HG02943 (cell line): ENCODE data around the gene EIF4H.
A peak's percentile ranks its signal among the peaks of the same experiment; 100 is the strongest.
"Not testable (repeated sequence)": the region's sequence is repeated elsewhere in the genome, so short reads cannot be mapped to it uniquely, and the experiment has no call there.

ENCODE experiments used
- ATAC-seq: cut with Tn5 transposase; IDR thresholded peaks from one replicate; pipeline ENCODE4 v1.9.1; 2021; ENCODE audit warnings: mild to moderate bottlenecking, low read depth, moderate library complexity; ENCODE audit not compliant: unreplicated experiment

Gene EIF4H

GRCh38 chr7:74173866-74174605 lies at the start of gene EIF4H:
EIF4H (plus strand) TSS chr7:74174356; CDS start chr7:74174384, 28 bp downstream.
- ATAC-seq = peak; percentile 70

- ATAC-seq = no peak
Measured at GRCh38 chr7:74126220-74126880, 47.8 kb upstream of the EIF4H start.

GRCh38 chr7:74129887-74130286 lies 44.3 kb upstream of the EIF4H start:
- ATAC-seq = no peak

- ATAC-seq = no peak
Measured at GRCh38 chr7:74130518-74130917, 43.6 kb upstream of the EIF4H start.

GRCh38 chr7:74134117-74134620 lies 40.0 kb upstream of the EIF4H start:
- no peak for ATAC-seq

GRCh38 chr7:74138334-74138867 lies 35.8 kb upstream of the EIF4H start:
- no peak for ATAC-seq

GRCh38 chr7:74138945-74139843 lies 35.0 kb upstream of the EIF4H start:
- no peak for ATAC-seq

GRCh38 chr7:74141705-74142104 lies 32.5 kb upstream of the EIF4H start:
- ATAC-seq = no peak

- ATAC-seq = no peak
Measured at GRCh38 chr7:74143383-74143782, 30.8 kb upstream of the EIF4H start.

GRCh38 chr7:74148491-74148890 lies 25.7 kb upstream of the EIF4H start:
- ATAC-seq = no peak

- no peak for ATAC-seq
Measured at GRCh38 chr7:74149071-74149470, 25.1 kb upstream of the EIF4H start.

- no peak for ATAC-seq
Measured at GRCh38 chr7:74149603-74150002, 24.6 kb upstream of the EIF4H start.

GRCh38 chr7:74153736-74154135 lies 20.4 kb upstream of the EIF4H start:
- no peak for ATAC-seq

GRCh38 chr7:74155810-74156395 lies 18.3 kb upstream of the EIF4H start:
- no peak for ATAC-seq

- ATAC-seq = no peak
Measured at GRCh38 chr7:74157605-74158004, 16.6 kb upstream of the EIF4H start.

GRCh38 chr7:74164985-74165456 lies 9.1 kb upstream of the EIF4H start:
- no peak for ATAC-seq

- no peak for ATAC-seq
Measured at GRCh38 chr7:74165867-74166593, 8.1 kb upstream of the EIF4H start.

- ATAC-seq = not testable (repeated sequence)
Measured at GRCh38 chr7:74167324-74167723, 6.8 kb upstream of the EIF4H start.

- no peak for ATAC-seq
Measured at GRCh38 chr7:74173074-74173473, 1.1 kb upstream of the EIF4H start.
